ENCODE measurements around the gene NF1.

GRCh38 chr17:31068291-31068690 lies 26.5 kb upstream of the NF1 start:
- TF ChIP-seq EZH2 (IDR thresholded peaks at IDR 0.05; ENCODE audit: borderline replicate concordance) (no peak), CTCF (IDR thresholded peaks at IDR 0.05; ENCODE audit: poor library complexity) (peak; percentile 36), EZH2phosphoT487 (IDR thresholded peaks at IDR 0.05; ENCODE audit: low read depth, severe bottlenecking, unreplicated experiment) (no peak)
